GM10847 (cell line): ENCODE data around the gene EPC1.

Source experiments
- POLR2A ChIP-seq: IDR thresholded peaks from 2 replicates; pipeline ENCODE4 v1.6.1; 2011; ENCODE audit not compliant: insufficient read length; ENCODE audit errors: extremely low read depth

The EPC1 gene

DNA sequence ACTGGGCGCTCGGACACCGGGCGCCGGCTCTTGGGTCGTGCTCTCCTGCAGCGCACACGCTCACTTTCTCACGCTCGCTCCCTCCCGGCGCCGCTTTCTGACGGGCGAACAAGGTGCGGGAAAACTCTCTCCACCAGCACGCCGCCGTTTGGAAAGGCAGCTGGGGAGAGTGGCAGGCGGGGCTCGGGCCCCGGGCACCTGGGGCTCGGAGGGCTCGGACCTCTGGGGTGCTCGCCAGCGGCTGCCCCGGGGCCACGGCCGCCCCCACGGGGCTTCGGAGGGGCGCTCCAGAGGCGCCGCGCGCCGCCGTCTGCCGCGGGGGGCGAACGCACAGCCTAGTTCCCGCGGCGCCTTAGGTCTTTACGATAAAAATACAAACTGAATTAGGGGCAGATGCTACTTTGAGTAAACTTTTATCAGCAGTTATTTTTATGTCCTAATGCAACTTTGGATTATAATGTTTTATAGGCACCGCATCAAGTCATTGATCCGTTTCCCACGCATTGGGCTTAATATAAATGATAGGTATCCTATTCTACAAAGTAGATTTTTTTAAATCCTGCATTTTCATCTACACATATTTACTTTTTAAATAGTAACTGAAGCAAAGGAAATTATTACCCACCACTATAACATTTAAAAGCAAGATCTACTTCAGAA lies 535 bp upstream of the EPC1 start:
- TF ChIP-seq POLR2A = no peak

DNA sequence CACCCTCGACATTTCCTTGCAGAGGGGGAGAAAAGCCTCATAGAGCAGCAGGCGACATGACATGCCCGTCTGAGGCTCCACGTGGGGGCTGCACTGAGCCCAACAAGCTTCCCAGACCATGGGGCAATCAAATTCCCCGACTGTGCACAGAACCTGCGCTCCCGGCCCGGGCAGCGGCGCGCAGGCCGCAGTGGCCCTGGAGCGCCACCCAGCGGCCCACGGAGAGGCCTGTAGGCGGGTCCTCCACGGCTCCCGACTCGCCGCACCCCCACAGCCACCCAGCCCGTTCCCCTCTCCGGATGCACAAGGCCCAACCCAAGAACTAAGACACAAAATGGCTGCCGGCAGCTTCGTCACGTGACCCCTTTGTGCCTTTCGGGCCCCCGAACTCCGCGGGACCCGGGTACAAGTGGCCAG lies 816 bp downstream of the EPC1 start:
- no peak for TF ChIP-seq POLR2A

DNA sequence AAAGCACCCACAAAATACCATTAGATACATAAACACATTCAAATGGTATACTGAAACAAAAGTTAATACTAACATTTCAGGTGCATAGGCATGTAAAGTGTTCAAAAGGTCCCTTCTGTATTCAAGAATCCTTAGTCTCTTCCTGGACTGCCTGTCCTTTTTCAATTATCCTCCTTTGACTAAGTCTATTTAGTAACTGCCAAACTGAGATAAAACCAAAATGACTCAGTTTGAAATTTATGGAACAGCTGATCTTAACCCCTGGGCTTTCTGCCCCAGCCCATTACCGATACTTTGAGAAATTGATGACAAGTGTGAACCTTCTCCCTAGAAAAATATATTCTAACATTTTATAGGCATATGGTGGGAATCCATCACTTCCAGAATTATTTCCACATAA lies 5.4 kb downstream of the EPC1 start:
- no peak for TF ChIP-seq POLR2A

DNA sequence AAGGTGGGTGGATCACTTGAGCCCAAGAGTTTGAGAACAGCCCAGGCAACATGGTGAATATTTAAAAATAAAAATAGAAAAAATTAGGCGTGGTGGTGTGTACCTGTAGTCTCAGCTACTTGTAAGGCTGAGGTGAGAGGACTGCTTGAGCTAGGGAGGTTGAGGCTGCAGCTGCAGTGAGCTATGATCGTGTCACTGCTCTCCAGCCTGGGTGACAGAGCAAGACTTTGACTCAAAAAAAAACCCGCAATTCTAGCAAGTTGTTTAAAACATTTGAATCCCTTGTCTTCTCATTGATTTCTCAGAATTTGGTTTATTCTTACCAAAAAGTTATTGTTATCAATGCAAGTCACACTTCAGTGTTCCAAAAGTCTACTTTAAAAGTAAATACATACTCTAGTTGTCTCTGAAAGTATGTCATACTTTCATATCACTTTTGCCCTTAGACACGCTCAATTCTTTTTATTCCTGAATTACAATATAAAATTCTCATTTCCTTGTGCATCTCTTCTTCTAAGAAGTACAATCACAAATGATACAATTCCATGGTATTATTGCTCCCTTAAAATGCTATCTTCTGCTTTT lies 6.3 kb downstream of the EPC1 start:
- TF ChIP-seq POLR2A = no peak

DNA sequence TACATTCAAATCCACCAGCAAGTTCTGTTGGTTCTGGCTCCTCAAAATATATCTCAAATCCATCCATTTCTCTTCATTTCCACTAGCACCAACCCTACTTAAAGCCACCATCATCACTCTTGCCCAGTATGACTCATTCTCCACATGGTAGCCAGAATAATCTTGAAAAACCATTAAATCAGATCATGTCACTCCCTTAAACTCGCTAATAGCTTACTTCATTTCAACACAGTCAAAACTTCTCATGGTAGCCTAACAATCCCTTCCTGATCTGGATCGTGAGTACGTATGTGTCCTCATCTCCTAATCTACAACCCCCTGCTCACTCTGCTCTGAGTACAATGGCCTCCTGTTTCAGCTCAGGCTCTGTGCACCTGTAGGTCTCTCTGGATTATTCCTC lies 8.7 kb downstream of the EPC1 start:
- TF ChIP-seq POLR2A = no peak

DNA sequence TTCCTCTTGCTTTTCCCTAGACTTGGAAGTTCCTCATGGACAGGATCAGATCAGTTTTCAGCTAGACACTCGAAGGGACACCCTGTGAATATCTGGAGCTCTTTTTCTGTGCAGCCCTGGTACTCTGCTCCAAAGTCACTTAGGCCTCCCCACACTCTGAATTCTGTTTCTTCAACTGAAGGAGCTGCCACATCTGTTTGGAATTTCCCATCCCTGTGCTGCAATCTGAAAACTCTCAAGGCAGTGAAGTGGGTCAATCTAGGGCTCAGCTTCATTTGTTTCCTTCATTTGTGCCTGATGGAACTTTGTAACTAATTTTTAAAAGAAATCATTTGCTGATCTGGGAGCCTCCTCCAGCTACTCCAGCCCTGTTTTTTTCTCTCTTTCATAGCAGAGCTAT lies 9.6 kb downstream of the EPC1 start:
- no peak for TF ChIP-seq POLR2A

DNA sequence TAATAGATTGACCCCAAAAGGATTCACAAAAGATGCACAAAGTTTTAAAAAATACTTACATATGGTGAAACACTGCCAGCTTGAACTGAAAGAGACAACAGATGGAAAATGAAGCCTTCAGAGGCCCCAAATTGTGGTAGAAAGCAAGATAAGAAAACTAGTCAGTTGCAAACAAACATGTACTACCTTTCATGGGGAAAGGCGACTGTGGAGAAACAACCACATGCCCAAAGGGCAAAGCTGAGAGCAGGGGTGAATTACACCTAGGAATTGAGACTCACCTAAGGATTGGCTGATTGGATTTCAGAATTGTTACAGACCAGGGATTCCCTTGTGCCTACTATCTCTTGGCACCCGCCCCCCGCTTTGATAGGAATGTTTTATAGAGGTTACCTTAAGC lies 13.1 kb downstream of the EPC1 start:
- TF ChIP-seq POLR2A = no peak

DNA sequence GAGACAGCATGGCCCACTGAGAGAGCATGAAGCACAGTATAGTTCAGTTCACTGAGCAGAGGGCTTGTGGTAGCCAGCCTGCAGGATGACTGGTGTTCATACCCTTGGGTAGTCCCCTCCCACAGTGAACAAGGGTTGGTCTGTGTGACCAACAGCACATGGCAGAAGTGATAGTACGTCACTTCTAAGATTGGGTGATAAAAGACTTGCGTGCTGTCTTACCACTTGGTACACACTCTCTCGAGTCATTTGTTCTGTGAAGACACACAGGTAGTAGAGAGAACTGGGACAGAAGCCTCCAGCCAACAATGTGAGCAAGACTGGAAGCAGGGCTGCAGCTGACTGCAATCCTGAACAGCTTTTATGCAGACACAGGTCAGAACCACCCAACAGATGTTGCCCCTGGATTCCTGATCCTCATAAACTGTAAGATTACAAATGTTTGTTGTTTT lies 14.6 kb downstream of the EPC1 start:
- peak; percentile 41 for TF ChIP-seq POLR2A

DNA sequence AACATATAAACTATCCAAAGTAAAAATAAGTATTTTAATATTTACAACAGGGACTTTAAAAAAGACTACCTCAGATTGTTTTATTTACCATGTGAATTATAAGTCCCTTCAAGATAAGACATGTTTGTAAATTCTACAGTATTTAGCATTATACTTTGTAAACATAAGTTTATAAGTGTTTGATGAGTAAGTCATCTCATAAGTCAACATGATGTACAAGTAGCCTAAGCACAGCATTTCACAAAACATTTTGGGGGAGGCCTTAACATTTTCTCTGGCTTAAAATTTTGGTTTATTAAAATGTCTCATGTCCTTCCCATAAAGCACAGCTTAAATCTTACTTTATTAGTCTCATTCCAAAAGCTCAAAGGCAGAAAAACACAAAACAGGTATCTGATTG lies 15.4 kb downstream of the EPC1 start:
- TF ChIP-seq POLR2A = no peak

DNA sequence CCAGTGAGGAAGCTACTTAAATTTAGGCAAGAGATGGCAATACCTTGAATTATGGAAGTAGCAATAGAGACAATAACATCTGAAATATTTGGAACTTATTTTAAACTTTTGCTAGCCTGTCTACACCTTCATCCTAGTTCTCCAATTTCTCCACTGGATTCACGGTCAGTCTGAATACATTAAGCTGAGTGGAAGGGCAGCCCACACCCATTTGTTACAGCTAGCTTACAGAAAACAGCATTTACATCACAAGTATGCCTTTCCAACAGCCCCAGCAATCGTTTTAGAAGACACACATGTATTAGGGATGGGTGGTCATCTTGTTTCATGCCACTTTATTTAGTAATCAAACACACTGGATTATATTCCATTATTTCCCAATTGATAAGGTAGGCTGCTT lies 16.7 kb downstream of the EPC1 start:
- TF ChIP-seq POLR2A = no peak

DNA sequence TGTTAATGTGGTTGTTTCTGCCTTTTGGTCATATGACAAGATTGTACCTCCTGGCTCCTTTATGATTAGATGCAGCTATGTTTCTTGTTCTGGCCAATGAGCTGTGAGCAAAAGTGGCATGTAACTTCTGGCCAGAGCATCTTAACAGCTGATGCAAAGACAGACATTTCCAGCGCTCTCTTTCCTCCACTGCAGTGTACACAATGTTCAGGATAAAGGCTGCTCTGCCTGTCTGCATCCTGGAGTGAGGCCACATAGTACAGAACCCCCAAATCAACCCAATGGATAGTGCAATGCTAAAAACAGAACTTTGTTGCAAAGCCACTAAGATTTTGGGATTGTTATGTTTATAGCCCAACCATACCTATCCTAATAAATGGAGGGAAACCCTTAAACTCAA lies 17.9 kb downstream of the EPC1 start:
- no peak for TF ChIP-seq POLR2A

DNA sequence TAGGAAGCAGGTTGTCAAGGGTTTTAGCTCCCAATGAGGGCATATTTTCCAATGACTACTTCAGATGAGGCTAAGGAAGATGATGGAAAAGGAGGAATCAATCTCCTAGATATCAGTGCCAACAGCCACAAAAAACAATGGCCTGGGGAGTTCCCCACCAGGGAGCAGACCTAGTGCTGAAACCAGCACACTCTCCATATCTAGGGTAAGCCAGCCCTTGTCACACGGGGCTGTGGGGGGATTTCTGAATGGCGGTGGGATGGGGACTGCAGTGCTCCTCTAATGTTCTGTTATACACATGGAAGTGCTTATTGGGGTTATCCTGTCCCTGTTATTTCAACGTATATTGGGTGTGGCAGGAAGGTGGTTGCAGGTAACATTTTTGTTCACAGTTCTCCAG lies 18.5 kb downstream of the EPC1 start:
- no peak for TF ChIP-seq POLR2A

DNA sequence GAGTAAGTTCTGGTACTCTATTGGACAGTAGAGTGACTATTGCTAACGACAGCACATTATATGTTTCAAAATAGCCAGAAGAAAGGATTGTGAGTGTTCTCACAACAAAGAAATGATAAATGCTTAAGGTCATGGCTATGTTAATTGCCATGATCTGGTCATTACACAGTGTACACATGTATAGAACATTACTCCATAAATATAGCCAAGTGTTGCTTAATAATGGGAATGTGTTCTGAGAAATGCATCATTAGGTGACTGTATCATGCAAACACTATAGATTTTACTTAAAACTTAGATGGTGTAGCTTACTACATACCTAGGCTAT lies 19.6 kb downstream of the EPC1 start:
- no peak for TF ChIP-seq POLR2A

DNA sequence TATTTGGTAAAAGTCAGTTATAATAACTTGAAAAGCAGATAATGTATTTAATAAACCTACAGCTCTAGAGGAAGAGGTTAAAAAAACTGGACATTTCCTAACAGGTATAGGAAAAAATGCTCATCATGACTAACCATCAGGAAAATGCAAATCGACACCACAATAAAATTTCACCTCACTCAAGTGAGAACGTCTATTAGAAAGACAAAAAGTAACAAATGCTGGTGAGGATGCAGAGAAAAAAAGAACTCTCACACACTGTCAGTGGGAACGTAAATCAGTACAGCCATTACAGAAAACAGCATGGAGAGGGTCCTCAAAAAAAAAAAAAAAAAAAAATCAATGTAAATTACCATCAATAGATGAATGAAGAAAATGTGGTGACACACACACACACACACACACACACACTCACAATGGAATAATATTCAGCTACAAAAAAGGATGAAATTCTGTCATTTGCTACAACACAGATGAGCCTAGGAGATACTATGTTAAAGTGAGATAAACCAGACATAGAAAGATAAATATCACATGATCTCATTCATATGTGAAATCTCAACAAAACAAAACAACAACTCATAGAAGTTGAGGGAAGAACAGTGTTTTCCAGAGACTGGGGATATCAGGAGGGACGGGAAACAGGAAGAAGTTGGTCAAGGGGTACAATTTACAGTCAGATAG lies 20.1 kb downstream of the EPC1 start:
- TF ChIP-seq POLR2A = no peak

DNA sequence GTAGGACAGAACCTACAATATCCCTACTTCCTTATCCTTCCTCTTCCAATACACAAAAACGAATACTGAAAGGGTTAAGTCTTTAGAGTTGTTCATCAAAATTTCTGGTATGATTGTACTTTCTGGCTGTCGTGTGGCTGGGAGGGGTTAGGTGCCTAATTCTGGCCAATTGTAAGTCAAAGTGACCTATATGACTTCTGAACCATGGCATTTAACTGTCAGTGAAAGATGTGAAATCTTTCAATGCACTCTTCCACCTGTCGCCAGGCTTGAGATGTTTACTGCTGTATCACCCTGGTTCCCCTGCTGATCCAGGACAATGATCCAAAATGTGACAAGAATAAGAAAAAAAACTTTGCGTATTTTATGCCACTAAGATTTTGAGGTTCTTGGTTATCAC lies 20.8 kb downstream of the EPC1 start:
- TF ChIP-seq POLR2A = no peak

DNA sequence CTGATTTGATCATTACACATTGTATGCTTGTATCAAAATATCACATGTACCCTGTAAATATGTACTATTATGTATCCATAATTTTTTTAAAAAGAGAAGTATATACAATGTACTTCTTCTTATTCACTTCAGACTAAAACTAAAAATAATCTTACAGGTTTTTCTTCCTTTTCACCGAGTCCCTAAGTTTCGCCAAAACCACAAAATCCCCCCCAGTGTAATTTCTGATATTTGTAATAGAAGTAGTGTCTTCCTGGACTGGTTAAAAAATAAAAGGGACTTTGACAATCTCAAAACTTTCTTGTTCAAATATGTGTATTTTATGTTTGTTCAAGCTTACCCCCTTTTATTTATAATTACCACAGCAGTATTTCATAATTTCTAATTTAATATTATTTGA lies 23.9 kb downstream of the EPC1 start:
- no peak for TF ChIP-seq POLR2A
